ENCODE results near the gene HPS4.
"Not testable (repeated sequence)": the region's sequence is repeated elsewhere in the genome, so short reads cannot be mapped to it uniquely, and the experiment has no call there.

HPS4 gene

DNA sequence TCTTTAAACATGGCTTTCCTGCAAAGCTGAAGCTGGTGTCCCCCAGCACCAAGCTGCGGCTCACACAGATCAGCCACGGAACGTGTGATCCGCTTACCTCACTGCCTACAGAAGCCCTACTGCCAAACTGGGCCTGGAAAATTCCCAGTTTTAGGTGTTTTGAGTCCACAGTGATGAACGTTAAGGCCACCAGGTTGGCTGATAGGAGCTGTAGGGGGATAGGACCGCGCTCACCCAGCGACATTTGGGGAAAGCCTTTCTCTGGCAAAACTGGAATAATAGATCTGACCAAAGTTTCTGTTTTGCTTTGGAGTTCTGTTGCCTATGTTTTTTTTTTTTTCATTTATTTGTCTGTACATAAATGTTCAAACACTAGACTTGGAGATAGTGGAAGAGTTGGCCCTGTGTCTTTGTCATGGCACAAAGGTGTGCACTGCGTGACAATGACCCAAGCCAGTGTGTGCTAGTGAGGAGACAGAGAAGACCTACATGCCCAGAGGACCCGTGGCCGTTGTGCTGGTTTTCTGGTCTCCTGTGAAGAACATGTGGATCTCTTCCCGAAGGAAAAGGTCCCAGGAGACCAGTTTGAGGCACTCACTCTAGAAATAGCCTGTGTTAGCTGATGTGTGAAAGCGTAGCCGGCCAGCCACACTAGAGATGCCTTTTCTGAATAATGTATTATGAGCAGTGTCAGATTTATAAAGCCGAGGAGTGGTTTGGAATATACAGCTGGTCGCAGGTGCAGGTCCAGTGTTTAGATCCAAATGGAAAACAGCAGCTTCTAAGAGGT, 39.5 kb downstream of the HPS4 start:
- no peak for DNase-seq (ENCODE audit: low read depth in 2 of 2)

GRCh38 chr22:26442086-26442756, 41.4 kb downstream of the HPS4 start:
- no peak for DNase-seq (ENCODE audit: low read depth in 2 of 2)

DNA sequence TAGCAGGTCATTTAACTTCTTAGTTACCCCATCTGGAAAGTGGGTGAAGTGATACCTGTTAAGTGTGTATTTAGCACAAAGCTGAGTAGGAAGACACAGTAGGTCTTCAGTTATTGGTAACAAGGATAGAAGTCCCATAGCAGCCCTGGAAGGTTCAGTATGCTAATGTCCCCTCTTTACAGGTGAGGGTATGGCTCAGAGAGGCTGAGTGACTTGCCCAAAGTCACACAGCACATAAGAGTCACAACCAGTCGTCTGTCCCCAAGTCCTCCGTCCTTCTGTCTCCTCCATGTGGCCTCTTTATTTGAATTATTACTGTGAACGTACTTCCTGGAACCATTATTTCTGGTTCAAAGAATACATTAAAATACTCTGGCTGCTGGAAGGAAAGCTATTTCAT, 44.0 kb downstream of the HPS4 start:
- no peak for DNase-seq (ENCODE audit: low read depth in 2 of 2)

DNA sequence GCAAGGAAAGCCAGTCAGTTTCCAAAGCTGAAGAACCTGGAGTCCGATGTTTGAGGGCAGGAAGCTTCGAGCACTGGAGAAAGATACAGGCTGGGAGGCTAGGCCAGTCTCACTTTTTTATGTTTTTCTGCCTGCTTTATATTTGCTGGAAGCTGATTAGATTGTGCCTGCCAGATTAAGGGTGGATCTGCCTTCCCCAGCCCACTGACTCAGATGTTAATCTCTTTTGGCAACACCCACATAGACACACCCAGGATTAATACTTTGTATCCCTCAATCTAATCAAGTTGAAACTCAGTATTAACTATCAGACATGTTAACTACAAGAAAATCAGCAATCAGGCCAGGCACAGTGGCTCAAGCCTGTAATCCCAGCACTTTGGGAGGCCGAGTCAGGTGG, 44.8 kb downstream of the HPS4 start:
- DNase-seq (ENCODE audit: low read depth in 2 of 2), result not testable (repeated sequence)

- DNase-seq (ENCODE audit: low read depth in 2 of 2), result no peak
Measured at GRCh38 chr22:26437694-26438392, 45.7 kb downstream of the HPS4 start.

- DNase-seq (ENCODE audit: low read depth in 2 of 2), result no peak
Measured at GRCh38 chr22:26436903-26437515, 46.6 kb downstream of the HPS4 start.

- DNase-seq (ENCODE audit: low read depth in 2 of 2), result no peak
Measured at GRCh38 chr22:26435327-26436093, 48.1 kb downstream of the HPS4 start.

- DNase-seq (ENCODE audit: low read depth in 2 of 2), result no peak
Measured at GRCh38 chr22:26433805-26434204, 49.8 kb downstream of the HPS4 start.

DNA sequence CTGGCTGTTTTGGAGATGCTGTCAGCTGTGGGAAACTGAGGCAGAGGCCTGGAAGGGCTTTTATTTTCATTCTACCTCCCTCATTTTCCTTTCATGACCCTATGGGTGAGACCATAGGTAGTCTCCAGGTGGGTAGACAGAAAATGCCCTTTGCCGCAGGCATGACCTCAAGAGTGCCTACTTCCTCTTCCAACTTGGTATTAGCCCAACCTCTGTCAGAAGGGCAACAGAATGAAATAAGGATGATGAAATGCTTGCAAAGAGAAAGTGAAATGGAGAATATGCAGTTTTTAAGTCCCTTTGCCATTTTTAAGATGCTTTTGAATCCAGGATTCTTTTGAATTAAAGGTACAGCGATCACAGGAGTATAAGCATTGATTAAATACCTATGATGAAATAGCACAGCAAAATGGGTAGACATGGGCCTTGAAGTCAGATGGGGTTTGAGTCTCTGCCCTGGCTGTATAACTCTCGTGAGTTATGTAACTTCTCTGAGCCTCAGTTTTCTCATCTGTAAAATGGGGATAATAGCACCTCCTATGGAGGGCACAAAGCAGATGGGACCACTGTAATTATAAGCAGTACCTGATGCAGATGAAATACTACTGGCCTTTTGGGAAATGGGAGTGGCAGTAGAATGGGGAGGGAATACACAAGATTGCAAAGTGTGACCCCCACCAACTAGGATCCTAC, 50.8 kb downstream of the HPS4 start:
- DNase-seq (ENCODE audit: low read depth in 2 of 2), result no peak

DNA sequence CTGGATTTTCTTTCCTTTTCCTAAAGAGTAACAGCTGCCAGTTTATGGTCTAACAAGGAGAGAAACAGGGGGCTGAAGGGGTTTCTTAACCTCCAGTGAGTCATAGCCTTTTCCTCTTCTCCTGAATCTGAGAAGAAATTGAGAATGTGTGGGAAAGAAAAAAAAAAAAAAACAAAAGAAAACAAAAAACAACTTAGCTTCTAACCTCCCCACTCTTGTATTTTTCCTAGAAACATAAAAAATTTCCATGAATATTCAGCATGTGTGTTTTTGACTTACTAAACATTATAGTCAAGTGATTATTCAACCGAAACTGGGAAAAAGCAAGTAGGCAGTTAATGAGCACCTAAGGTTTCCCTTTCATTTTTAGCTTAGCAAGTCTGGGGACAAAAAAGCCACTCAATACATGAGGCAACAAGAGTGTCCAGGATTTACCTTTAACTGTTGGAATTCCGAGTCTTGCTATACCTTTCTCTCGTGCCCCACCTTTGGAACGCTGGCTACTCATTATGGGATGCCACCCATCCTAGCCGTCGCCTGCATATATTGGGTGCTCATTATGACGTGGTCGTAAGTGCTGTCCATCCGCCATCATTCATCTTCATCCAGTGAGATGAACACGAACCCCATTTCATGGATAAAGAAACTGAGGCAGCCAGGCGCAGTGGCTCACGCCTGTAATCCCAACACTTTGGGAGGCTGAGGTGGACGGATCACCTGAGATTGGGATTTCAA, 52.2 kb downstream of the HPS4 start:
- DNase-seq (ENCODE audit: low read depth in 2 of 2), result no peak

- DNase-seq (ENCODE audit: low read depth in 2 of 2), result no peak
Measured at GRCh38 chr22:26430600-26430999, 53.0 kb downstream of the HPS4 start.

- DNase-seq (ENCODE audit: low read depth in 2 of 2), result no peak
Measured at GRCh38 chr22:26429458-26430286, 53.9 kb downstream of the HPS4 start.

DNA sequence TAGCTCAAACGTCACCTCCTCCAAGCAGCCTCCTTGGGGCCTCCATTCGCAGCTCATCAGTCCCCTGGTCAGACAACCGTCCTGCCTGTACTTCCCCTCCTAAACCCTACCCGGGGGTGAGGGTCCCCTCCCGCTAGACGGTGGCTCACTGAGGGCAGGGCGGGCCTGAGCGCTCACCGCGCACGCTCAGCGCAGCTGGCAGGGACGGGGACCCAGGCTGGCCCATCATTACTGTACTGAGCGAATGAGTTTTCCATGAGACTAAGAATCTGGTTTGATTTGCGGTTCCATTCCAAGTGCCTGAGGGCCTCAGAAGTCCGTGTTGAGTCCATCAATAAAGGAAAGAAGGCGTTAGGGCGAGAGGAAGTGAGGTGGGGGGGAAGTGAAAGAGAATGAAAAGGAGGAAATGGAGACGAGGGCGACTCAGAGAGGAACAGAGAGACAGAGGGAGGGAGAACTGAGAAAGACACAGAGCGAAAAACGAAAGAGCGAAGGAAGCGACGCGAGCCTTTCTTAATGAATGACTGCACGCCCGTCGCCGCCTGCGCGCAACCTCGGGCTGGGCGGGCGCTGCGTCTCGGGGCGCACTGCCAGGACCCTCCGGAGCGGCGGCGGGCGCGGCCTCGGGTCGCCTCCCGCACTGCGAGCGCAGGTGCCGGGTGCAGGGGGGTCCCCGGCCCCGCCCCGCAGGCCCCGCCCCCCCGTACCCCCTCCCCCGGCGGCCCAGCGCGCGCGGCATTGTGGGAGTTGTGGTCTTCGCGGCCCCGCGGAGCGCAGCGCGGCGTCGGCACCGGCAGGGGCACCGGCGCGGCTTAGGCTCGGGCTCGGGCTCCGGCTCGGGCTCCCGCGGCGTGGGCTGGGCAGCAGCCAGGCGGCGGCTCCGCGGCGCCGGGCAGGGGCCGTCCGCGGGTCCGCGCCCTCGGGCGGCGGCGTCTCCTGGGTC, 54.8 kb downstream of the HPS4 start, which contains the start of gene ASPHD2:
Gene ASPHD2, plus strand, starts transcription at position 746 of the 943 bp plus-strand sequence. CDS start 4,356 bp downstream, outside the sequence.
- DNase-seq (ENCODE audit: low read depth in 2 of 2), result peak; percentile 55 to 69

GRCh38 chr22:26426924-26427323, 56.7 kb downstream of the HPS4 start:
- no peak for DNase-seq (ENCODE audit: low read depth in 2 of 2)

DNA sequence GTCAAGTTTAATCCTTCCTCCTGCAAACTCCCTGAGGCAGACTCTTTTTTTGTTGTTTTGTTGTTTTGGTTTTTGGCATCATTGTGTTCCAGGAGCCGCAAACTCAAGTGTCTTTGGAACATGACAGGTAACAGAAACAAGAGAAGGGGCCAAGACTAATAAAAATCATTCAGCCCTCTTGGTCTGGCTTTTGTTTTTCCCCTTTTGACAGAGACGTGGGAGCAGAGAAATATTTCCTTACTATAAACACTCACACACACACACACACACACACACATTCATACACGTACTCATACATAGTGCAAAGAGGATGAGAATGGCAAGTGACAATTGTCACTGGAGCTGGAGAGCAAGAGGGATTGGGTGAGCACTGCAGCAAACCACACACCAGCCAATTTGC, 65.0 kb downstream of the HPS4 start:
- DNase-seq (ENCODE audit: low read depth in 2 of 2), result no peak

DNA sequence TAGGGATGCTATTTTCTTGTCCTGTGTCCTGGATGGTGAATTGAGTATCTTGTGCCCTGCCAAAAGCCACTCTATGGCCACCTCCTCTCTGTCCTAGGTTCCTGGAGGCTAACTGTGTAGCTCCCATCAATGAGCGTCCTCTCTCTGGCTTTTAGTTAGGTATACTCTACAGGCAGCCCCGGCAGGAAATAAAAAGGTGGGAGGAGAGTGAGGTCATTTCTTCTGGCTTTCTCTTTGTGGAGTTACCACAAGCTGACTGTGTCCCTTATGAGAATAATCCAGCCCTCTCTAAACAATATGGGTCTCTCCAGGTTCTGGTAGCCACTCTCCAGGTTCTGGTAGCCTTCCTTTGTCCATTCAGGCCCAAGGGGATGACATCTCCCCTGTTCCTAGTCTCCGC, 66.2 kb downstream of the HPS4 start:
- DNase-seq (ENCODE audit: low read depth in 2 of 2), result no peak

DNA sequence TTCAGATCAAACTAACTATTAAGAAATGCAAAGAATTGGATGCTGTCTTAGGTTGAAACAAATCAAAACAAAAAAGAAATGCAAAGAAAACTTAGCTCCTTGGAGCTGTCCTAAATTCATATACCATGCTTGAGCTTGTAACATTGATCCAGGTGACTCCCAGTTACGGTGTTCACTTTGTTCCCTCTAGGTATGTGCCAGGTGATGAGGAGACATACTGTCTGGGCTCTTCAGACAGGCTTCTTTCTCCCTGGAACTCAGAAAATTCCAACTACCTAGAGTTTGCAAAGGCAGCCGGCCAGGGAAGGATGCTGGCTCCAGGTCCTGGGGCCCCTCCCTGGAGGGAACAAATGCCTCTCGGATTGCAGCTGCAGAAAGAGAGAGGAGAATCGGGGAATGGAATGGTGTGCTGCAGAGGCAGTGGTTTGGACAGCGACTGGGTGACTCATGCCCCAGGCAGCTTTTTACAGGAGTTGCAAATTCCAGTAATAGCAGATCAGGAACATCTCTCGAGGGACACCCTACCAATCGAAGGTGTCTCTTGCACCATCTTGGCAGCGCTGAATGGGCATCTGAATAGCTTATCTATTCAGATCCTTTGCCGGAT, 66.8 kb downstream of the HPS4 start:
- no peak for DNase-seq (ENCODE audit: low read depth in 2 of 2)

- DNase-seq (ENCODE audit: low read depth in 2 of 2), result no peak
Measured at GRCh38 chr22:26416256-26416655, 67.3 kb downstream of the HPS4 start.

Data from stimulated activated CD8-positive, alpha-beta memory T cell treated with anti-CD3 and anti-CD28 coated beads, Interleukin-2, amount 100 ng/mL, for 1 hour (primary cell).